ENCODE measurements around the gene TADA3.

GRCh38 chr3:9761919-9762318 lies 30.4 kb downstream of the TADA3 start:
- TF ChIP-seq CTCF (IDR thresholded peaks at IDR 0.05) (no peak), EP300 (IDR thresholded peaks at IDR 0.05) (no peak), POLR2A (IDR thresholded peaks at IDR 0.05) (no peak)
